Measurements from ENCODE around the gene KRTAP20-2. TPM values are rescaled to one million over a fixed set of nuclear protein-coding genes. Genes with fewer than 3 reads are reported as not detected.

KRTAP20-2 gene
- not detected for polyA plus RNA-seq (2013, experiment 1 of 2)
- polyA plus RNA-seq (2013, experiment 2 of 2): not detected

DNA sequence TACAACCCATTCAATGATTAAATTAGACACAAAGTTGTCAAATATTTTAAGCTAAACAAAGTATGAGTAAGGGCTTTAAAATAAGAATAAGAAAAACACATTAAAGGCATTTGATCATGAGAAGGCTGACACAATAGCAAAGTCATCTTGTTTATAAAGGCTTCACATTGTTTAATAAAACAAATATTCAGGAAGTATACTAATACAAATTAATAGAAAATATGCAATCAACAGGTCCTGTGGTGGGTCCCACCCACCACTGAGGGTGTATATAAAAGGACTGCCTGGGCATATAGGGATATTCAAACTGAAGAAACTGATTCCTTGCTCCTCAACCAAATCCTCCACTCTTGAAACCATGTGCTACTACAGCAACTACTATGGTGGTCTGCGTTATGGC, at the start of gene KRTAP20-2:
Gene KRTAP20-2, plus strand, starts transcription at position 301 of the 400 bp plus-strand sequence. Its CDS starts 58 bp downstream, at position 359.
- Histone ChIP-seq H3K23ac (ENCODE audit: low read length in 2 of 2) (no peak within 1 kb of the TSS), H3K79me1 (replicated peaks; ENCODE audit: low read length, poor library complexity, severe bottlenecking) (no peaks in the 10 kb centered on the region), H4K91ac (ENCODE audit: low read length) (no peak within 1 kb of the TSS), H3K27ac (ENCODE audit: low read length, poor library complexity, severe bottlenecking) (no peak within 1 kb of the TSS), H2AFZ (ENCODE audit: low read depth, low read length) (no peak within 1 kb of the TSS), H3K4ac (ENCODE audit: low read depth in 1 of 2, low read length in 2 of 2) (no peak within 1 kb of the TSS), H3K14ac (ENCODE audit: low read length in 2 of 2) (no peak within 1 kb of the TSS), H3K4me3 (ENCODE audit: insufficient read depth in 1 of 2, low read depth in 1 of 2, low read length in 2 of 2) (no peak within 1 kb of the TSS), H2BK120ac (ENCODE audit: low read depth, low read length) (no peak within 1 kb of the TSS), H2AK5ac (ENCODE audit: low read length, severe bottlenecking) (no peak within 1 kb of the TSS), H2BK15ac (ENCODE audit: low read depth, poor library complexity, severe bottlenecking) (no peak within 1 kb of the TSS), H3K18ac (ENCODE audit: low read depth in 1 of 2, low read length in 2 of 2) (no peak within 1 kb of the TSS), H3K27me3 (ENCODE audit: control insufficient read depth in 1 of 2, insufficient read depth in 1 of 2, low read length in 2 of 2) (no peaks in the 10 kb centered on the region), H3K9me3 (ENCODE audit: control insufficient read depth, low read length) (peaks cover 6% of the 10 kb centered on the region), H4K8ac (ENCODE audit: low read length) (peak within 1 kb of the TSS; percentile 14), H3K4me1 (ENCODE audit: control insufficient read depth, insufficient read depth, low read depth, low read length) (no peaks in the 10 kb centered on the region), H3K36me3 (ENCODE audit: control insufficient read depth in 1 of 2, insufficient read depth in 2 of 2, low read depth in 1 of 2, low read length in 2 of 2) (no peaks in the 10 kb centered on the region), H3K9ac (ENCODE audit: low read length) (no peak within 1 kb of the TSS), H2BK12ac (ENCODE audit: low read length in 2 of 2) (no peak within 1 kb of the TSS), H2BK5ac (ENCODE audit: low read depth, low read length, poor library complexity, severe bottlenecking) (no peak within 1 kb of the TSS), H3K4me2 (ENCODE audit: low read length, poor library complexity, severe bottlenecking) (no peak within 1 kb of the TSS)
- DNase-seq: no peak
- 88% methylated on average over 1 of the region's 1 CpG for WGBS

DNA sequence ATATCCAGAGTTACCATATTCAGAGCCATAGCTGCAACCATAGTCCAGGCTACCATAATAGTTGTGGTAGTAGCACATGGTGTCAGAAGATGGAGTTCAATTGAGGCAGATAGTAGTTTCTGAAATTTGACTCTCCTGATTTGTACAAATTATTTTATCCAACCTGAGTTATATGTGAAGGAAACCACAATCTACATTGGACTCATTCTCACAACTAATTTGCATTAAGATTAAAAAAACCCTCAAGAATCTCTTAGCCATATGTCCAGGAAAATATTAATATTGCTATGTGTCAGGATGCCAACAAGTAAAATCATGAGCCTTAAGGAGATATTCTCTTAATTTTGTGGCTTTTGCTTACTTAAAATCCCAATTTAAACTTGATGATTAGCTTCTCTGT, 44.7 kb upstream of the KRTAP20-2 start, which contains the start of gene KRTAP22-2:
Gene KRTAP22-2, minus strand, starts transcription at position 101 of the 400 bp plus-strand sequence.
- Histone ChIP-seq H2BK5ac (ENCODE audit: low read depth, low read length, poor library complexity, severe bottlenecking) (no peak within 1 kb of the TSS), H3K9ac (ENCODE audit: low read length) (no peak within 1 kb of the TSS), H3K4me2 (ENCODE audit: low read length, poor library complexity, severe bottlenecking) (no peak within 1 kb of the TSS), H2AK5ac (ENCODE audit: low read length, severe bottlenecking) (no peak within 1 kb of the TSS), H2BK120ac (ENCODE audit: low read depth, low read length) (no peak within 1 kb of the TSS), H2AFZ (ENCODE audit: low read depth, low read length) (no peak within 1 kb of the TSS), H3K14ac (ENCODE audit: low read length in 2 of 2) (no peak within 1 kb of the TSS), H3K79me1 (replicated peaks; ENCODE audit: low read length, poor library complexity, severe bottlenecking) (no peaks in the 10 kb centered on the region), H3K23ac (ENCODE audit: low read length in 2 of 2) (no peak within 1 kb of the TSS), H3K36me3 (ENCODE audit: control insufficient read depth in 1 of 2, insufficient read depth in 2 of 2, low read depth in 1 of 2, low read length in 2 of 2) (no peaks in the 10 kb centered on the region), H3K27ac (ENCODE audit: low read length, poor library complexity, severe bottlenecking) (no peak within 1 kb of the TSS), H3K4ac (ENCODE audit: low read depth in 1 of 2, low read length in 2 of 2) (no peak within 1 kb of the TSS), H3K4me1 (ENCODE audit: control insufficient read depth, insufficient read depth, low read depth, low read length) (no peaks in the 10 kb centered on the region), H3K18ac (ENCODE audit: low read depth in 1 of 2, low read length in 2 of 2) (no peak within 1 kb of the TSS), H3K9me3 (ENCODE audit: control insufficient read depth, low read length) (no peaks in the 10 kb centered on the region), H4K91ac (ENCODE audit: low read length) (no peak within 1 kb of the TSS), H2BK12ac (ENCODE audit: low read length in 2 of 2) (no peak within 1 kb of the TSS), H3K27me3 (ENCODE audit: control insufficient read depth in 1 of 2, insufficient read depth in 1 of 2, low read length in 2 of 2) (no peaks in the 10 kb centered on the region), H4K8ac (ENCODE audit: low read length) (no peak within 1 kb of the TSS), H3K4me3 (ENCODE audit: insufficient read depth in 1 of 2, low read depth in 1 of 2, low read length in 2 of 2) (no peak within 1 kb of the TSS), H2BK15ac (ENCODE audit: low read depth, poor library complexity, severe bottlenecking) (no peak within 1 kb of the TSS)
- DNase-seq: no peak

DNA sequence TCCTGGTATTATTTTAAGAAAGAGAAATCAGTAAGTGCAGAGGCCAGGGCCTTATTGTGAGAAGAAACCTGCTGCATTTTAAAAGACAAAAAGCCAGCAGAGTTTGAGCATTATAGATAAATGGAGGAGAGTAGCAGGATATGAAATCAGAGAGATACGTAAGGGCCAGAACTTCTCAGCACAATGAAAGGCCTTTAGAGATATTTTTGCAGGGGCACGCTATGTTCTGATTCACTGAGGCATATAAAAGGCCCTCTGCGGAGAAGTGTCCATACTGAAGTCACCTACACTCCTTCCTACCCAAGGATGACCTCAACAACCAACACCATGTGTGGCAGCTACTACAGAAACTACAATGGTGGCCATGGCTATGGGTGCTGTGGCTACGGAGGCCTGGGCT, 42.9 kb upstream of the KRTAP20-2 start, which contains the start of gene KRTAP6-3:
Gene KRTAP6-3, plus strand, starts transcription at position 301 of the 400 bp plus-strand sequence. Its CDS starts 6 bp downstream, at position 307.
- Histone ChIP-seq H2BK120ac (ENCODE audit: low read depth, low read length) (no peak within 1 kb of the TSS), H3K4ac (ENCODE audit: low read depth in 1 of 2, low read length in 2 of 2) (no peak within 1 kb of the TSS), H4K91ac (ENCODE audit: low read length) (no peak within 1 kb of the TSS), H3K14ac (ENCODE audit: low read length in 2 of 2) (no peak within 1 kb of the TSS), H3K23ac (ENCODE audit: low read length in 2 of 2) (no peak within 1 kb of the TSS), H3K4me2 (ENCODE audit: low read length, poor library complexity, severe bottlenecking) (no peak within 1 kb of the TSS), H3K27ac (ENCODE audit: low read length, poor library complexity, severe bottlenecking) (no peak within 1 kb of the TSS), H3K79me1 (replicated peaks; ENCODE audit: low read length, poor library complexity, severe bottlenecking) (no peaks in the 10 kb centered on the region), H2BK5ac (ENCODE audit: low read depth, low read length, poor library complexity, severe bottlenecking) (no peak within 1 kb of the TSS), H2AFZ (ENCODE audit: low read depth, low read length) (no peak within 1 kb of the TSS), H3K36me3 (ENCODE audit: control insufficient read depth in 1 of 2, insufficient read depth in 2 of 2, low read depth in 1 of 2, low read length in 2 of 2) (no peaks in the 10 kb centered on the region), H2BK15ac (ENCODE audit: low read depth, poor library complexity, severe bottlenecking) (no peak within 1 kb of the TSS), H3K9ac (ENCODE audit: low read length) (no peak within 1 kb of the TSS), H2BK12ac (ENCODE audit: low read length in 2 of 2) (no peak within 1 kb of the TSS), H3K4me1 (ENCODE audit: control insufficient read depth, insufficient read depth, low read depth, low read length) (no peaks in the 10 kb centered on the region), H4K8ac (ENCODE audit: low read length) (no peak within 1 kb of the TSS), H3K27me3 (ENCODE audit: control insufficient read depth in 1 of 2, insufficient read depth in 1 of 2, low read length in 2 of 2) (no peaks in the 10 kb centered on the region), H3K18ac (ENCODE audit: low read depth in 1 of 2, low read length in 2 of 2) (no peak within 1 kb of the TSS), H3K4me3 (ENCODE audit: insufficient read depth in 1 of 2, low read depth in 1 of 2, low read length in 2 of 2) (no peak within 1 kb of the TSS), H2AK5ac (ENCODE audit: low read length, severe bottlenecking) (no peak within 1 kb of the TSS), H3K9me3 (ENCODE audit: control insufficient read depth, low read length) (no peaks in the 10 kb centered on the region)
- no peak for DNase-seq
- WGBS: 85% methylated on average over 4 of the region's 4 CpGs

DNA sequence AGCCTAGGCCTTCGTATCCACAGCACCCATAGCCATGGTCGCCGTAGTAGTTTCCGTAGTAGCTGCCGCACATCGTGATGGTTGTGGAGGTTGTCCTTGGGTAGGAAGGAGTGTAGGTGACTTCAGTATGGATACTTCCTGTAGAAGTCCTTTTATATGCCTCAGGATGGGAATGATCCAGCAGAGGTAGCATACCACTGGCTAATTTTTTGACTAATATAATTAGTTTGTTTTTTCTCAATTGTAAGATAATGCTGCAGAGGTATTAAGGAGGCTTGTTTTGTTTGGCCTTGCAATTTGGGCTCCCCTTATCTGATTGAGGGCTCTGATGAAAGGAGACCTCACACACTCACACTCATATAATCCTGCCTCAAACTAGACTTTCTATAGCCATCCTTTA, 36.2 kb upstream of the KRTAP20-2 start, which contains the start of gene KRTAP6-2:
Gene KRTAP6-2, minus strand, starts transcription at position 101 of the 400 bp plus-strand sequence. Its CDS starts 28 bp downstream, at position 73.
- Histone ChIP-seq H3K4ac (ENCODE audit: low read depth in 1 of 2, low read length in 2 of 2) (no peak within 1 kb of the TSS), H3K14ac (ENCODE audit: low read length in 2 of 2) (no peak within 1 kb of the TSS), H3K18ac (ENCODE audit: low read depth in 1 of 2, low read length in 2 of 2) (no peak within 1 kb of the TSS), H3K27me3 (ENCODE audit: control insufficient read depth in 1 of 2, insufficient read depth in 1 of 2, low read length in 2 of 2) (no peaks in the 10 kb centered on the region), H3K4me2 (ENCODE audit: low read length, poor library complexity, severe bottlenecking) (no peak within 1 kb of the TSS), H3K4me1 (ENCODE audit: control insufficient read depth, insufficient read depth, low read depth, low read length) (no peaks in the 10 kb centered on the region), H2BK15ac (ENCODE audit: low read depth, poor library complexity, severe bottlenecking) (no peak within 1 kb of the TSS), H4K8ac (ENCODE audit: low read length) (no peak within 1 kb of the TSS), H3K9ac (ENCODE audit: low read length) (no peak within 1 kb of the TSS), H3K36me3 (ENCODE audit: control insufficient read depth in 1 of 2, insufficient read depth in 2 of 2, low read depth in 1 of 2, low read length in 2 of 2) (no peaks in the 10 kb centered on the region), H3K79me1 (replicated peaks; ENCODE audit: low read length, poor library complexity, severe bottlenecking) (no peaks in the 10 kb centered on the region), H2BK5ac (ENCODE audit: low read depth, low read length, poor library complexity, severe bottlenecking) (no peak within 1 kb of the TSS), H3K9me3 (ENCODE audit: control insufficient read depth, low read length) (peaks cover 5% of the 10 kb centered on the region), H3K27ac (ENCODE audit: low read length, poor library complexity, severe bottlenecking) (no peak within 1 kb of the TSS), H3K4me3 (ENCODE audit: insufficient read depth in 1 of 2, low read depth in 1 of 2, low read length in 2 of 2) (no peak within 1 kb of the TSS), H3K23ac (ENCODE audit: low read length in 2 of 2) (no peak within 1 kb of the TSS), H2AFZ (ENCODE audit: low read depth, low read length) (no peak within 1 kb of the TSS), H2BK120ac (ENCODE audit: low read depth, low read length) (no peak within 1 kb of the TSS), H2AK5ac (ENCODE audit: low read length, severe bottlenecking) (no peak within 1 kb of the TSS), H2BK12ac (ENCODE audit: low read length in 2 of 2) (no peak within 1 kb of the TSS), H4K91ac (ENCODE audit: low read length) (no peak within 1 kb of the TSS)
- 91% methylated on average over 6 of the region's 6 CpGs for WGBS
- DNase-seq: no peak

All from mesenchymal stem cell (in vitro differentiated cells and primary cell).